ENCODE measurements around the gene PFKFB4.

DNA sequence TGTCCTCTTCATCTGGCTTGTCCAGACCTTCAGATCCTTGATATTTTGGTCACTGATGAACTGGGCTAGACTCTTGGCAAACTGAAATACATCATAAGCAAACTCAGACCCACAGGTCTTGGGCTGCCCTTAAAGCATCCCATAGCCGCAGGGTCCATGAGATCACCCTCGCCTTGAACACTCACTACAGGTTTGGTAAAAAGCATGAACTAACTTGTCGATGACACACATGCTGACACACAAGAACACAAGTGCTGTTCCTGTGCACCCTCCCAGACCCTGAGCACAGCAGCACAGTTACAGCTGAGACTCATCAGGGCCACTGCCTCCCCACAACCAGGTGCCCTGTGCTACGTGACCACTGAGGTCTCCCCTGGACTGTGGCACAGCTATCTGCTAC, 21.0 kb downstream of the PFKFB4 start:
- TF ChIP-seq, protein P1, sequence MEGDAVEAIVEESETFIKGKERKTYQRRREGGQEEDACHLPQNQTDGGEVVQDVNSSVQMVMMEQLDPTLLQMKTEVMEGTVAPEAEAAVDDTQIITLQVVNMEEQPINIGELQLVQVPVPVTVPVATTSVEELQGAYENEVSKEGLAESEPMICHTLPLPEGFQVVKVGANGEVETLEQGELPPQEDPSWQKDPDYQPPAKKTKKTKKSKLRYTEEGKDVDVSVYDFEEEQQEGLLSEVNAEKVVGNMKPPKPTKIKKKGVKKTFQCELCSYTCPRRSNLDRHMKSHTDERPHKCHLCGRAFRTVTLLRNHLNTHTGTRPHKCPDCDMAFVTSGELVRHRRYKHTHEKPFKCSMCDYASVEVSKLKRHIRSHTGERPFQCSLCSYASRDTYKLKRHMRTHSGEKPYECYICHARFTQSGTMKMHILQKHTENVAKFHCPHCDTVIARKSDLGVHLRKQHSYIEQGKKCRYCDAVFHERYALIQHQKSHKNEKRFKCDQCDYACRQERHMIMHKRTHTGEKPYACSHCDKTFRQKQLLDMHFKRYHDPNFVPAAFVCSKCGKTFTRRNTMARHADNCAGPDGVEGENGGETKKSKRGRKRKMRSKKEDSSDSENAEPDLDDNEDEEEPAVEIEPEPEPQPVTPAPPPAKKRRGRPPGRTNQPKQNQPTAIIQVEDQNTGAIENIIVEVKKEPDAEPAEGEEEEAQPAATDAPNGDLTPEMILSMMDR (IDR thresholded peaks at IDR 0.05) = no peak
- TF ChIP-seq EZH2 (IDR thresholded peaks at IDR 0.05; ENCODE audit: borderline replicate concordance, insufficient read depth, low read depth, low read length, poor library complexity, severe bottlenecking) = no peak

Data from B cell (primary cell).